ENCODE measurements around the gene HIRA. TPM values are rescaled to one million over a fixed set of nuclear protein-coding genes. Genes with fewer than 3 reads are reported as not detected.
A peak's percentile ranks its signal among the peaks of the same experiment; 100 is the strongest.

Gene HIRA
- total and polyA plus RNA-seq, 2 of the 8 experiments (the other 6 are each of a cell fraction or from before 2014, with no cell fraction given): 34.9 to 67.2 TPM

GRCh38 chr22:19432133-19432851 is 759 bp upstream of the HIRA start, which contains the start of gene MRPL40:
MRPL40 (plus strand) TSS chr22:19432545; CDS start chr22:19432555, 10 bp downstream.
- no peak within 1 kb of the TSS for H3K4ac ChIP-seq (replicated peaks; ENCODE audit: insufficient read length, low read depth, low read length)
- peak within 1 kb of the TSS; percentile 36 for H2BK5ac ChIP-seq (ENCODE audit: low read depth, low read length)
- FAIRE-seq: no peak
- peaks cover 8% of the 10 kb centered on the region; the same call in 1 of the 2 replicates for H3K79me1 ChIP-seq (ENCODE audit: low read depth, low read length)
- peaks cover 11% of the 10 kb centered on the region for H3K23me2 ChIP-seq (ENCODE audit: low read depth, low read length)
- peak within 1 kb of the TSS; percentile 80 to 98 (median 85) for H3K9ac ChIP-seq (replicated peaks in 1 of 4; ENCODE audit: extremely low read depth in 1 of 4, low read depth in 3 of 4, low read length in 3 of 4)
- H2AK5ac ChIP-seq (ENCODE audit: low read depth, low read length): no peak within 1 kb of the TSS; the same call in 1 of the 2 replicates
- H2BK15ac ChIP-seq (ENCODE audit: low read length): 0 out of 2 replicates have a peak within 1 kb of the TSS, but pooled peaks have one; percentile 95
- H3K56ac ChIP-seq (replicated peaks; ENCODE audit: insufficient read length, low read depth, low read length): peak within 1 kb of the TSS; percentile 92
- peak within 1 kb of the TSS; percentile 86; the same call in 1 of the 2 replicates for H2AFZ ChIP-seq (ENCODE audit: low read length)
- H3K23ac ChIP-seq (ENCODE audit: insufficient read length): no peak within 1 kb of the TSS
- H3K27ac ChIP-seq (ENCODE audit: low read depth, low read length): peak within 1 kb of the TSS; percentile 66; the same call in 1 of the 2 replicates
- peak within 1 kb of the TSS; percentile 77 to 89 (median 81) for H3K4me3 ChIP-seq (ENCODE audit: extremely low read depth in 1 of 4, insufficient read depth in 2 of 4, low read depth in 3 of 4, low read length in 4 of 4)
- DNase-seq (ENCODE audit: low read depth in 1 of 2, low spot score in 2 of 2): peak in 1 of 2 experiments; percentile 91
- peak within 1 kb of the TSS; percentile 95 for H3K18ac ChIP-seq (ENCODE audit: extremely low read depth, low read length)
- H4K5ac ChIP-seq (ENCODE audit: insufficient read length, low read depth, low read length): peak within 1 kb of the TSS; percentile 92
- H4K8ac ChIP-seq (ENCODE audit: extremely low read depth, insufficient read depth, low read length): peak within 1 kb of the TSS; percentile 98; the same call in 1 of the 2 replicates
- H2BK20ac ChIP-seq (ENCODE audit: low read length): no peak within 1 kb of the TSS
- ChIA-PET POLR2A (ENCODE audit: partially characterized antibody) (interaction anchor here (0.8 to 7.9 kb wide), 14 partner anchors 8 to 258 kb away, joined by 3 to 127 read pairs (median 4); partner anchors contain the start of genes C22orf39, CDC45, CLTCL1 and SLC25A1), CTCF (ENCODE audit: partially characterized antibody) (no interaction called here)
- H2BK12ac ChIP-seq (ENCODE audit: low read depth, low read length): 0 out of 2 replicates have a peak within 1 kb of the TSS, but pooled peaks have one; percentile 60
- peak within 1 kb of the TSS; percentile 58 to 98 for H3K4me2 ChIP-seq (ENCODE audit: insufficient read depth in 1 of 2, low read depth in 2 of 2, low read length in 2 of 2)
- H3K79me2 ChIP-seq (ENCODE audit: control insufficient read depth in 1 of 2, insufficient read depth in 2 of 2, low read length in 2 of 2): peaks cover 27 to 38% of the 10 kb centered on the region in 2 experiments
- peak within 1 kb of the TSS; percentile 84 for H4K91ac ChIP-seq (replicated peaks; ENCODE audit: insufficient read length, low read length)
- peaks cover 0 to 9% (median 4%) of the 10 kb centered on the region in 4 experiments; a peak in 5 of 7 replicates for H3K4me1 ChIP-seq (replicated peaks in 1 of 4; ENCODE audit: control insufficient read depth in 3 of 4, insufficient read depth in 4 of 4, low read length in 3 of 4)
- H3K27me3 ChIP-seq (replicated peaks in 1 of 4; ENCODE audit: control insufficient read depth in 3 of 4, extremely low read depth in 1 of 4, insufficient read depth in 3 of 4, low read length in 3 of 4): no peaks in the 10 kb centered on the region
- peaks cover 15 to 18% of the 10 kb centered on the region in 2 experiments for H4K20me1 ChIP-seq (replicated peaks in 1 of 2; ENCODE audit: control insufficient read depth in 1 of 2, insufficient read depth in 2 of 2, low read length in 2 of 2)
- 2% methylated on average over 56 of the region's 74 CpGs; no CpG with 5 or more reads in 1 of the 2 experiments for WGBS, 2 experiments (ENCODE audit: extremely low coverage in 1 of 2, insufficient coverage in 1 of 2, insufficient read length in 1 of 2, insufficient replicate concordance in 2 of 2, low coverage in 1 of 2, low lambda C conversion rate in 2 of 2, missing lambda C conversion rate in 1 of 2)
- H3K14ac ChIP-seq (ENCODE audit: insufficient read length): no peak within 1 kb of the TSS
- H3K36me3 ChIP-seq (ENCODE audit: control insufficient read depth in 2 of 4, insufficient read depth in 4 of 4, low read length in 3 of 4): peaks cover 3 to 11% (median 9%) of the 10 kb centered on the region in 4 experiments; a peak in 5 of 8 replicates
- H3K9me3 ChIP-seq (ENCODE audit: insufficient read depth in 2 of 2, low read depth in 1 of 2, low read length in 1 of 2): no peaks in the 10 kb centered on the region
- H2BK120ac ChIP-seq (replicated peaks; ENCODE audit: low read depth, low read length): peak within 1 kb of the TSS; percentile 45
- TF ChIP-seq GTF2F1 (IDR thresholded peaks at IDR 0.05; ENCODE audit: borderline replicate concordance, low read depth, low read length) (no peak), JUN (IDR thresholded peaks at IDR 0.05; ENCODE audit: low read depth, low read length) (no peak), GABPA (IDR thresholded peaks at IDR 0.05; ENCODE audit: borderline replicate concordance, insufficient read depth, low read length) (peak; percentile 89; the same call in 1 of the 2 replicates), CTCF (IDR thresholded peaks at IDR 0.05; ENCODE audit: control extremely low read depth in 1 of 3, insufficient read depth in 1 of 3, low read depth in 1 of 3, low read length in 3 of 3) (no peak), SAP30 (IDR thresholded peaks at IDR 0.05; ENCODE audit: insufficient read depth, insufficient replicate concordance, low read length) (no peak), RFX5 (IDR thresholded peaks at IDR 0.05; ENCODE audit: borderline replicate concordance, low read depth, low read length) (no peak), RNF2 (IDR thresholded peaks at IDR 0.05; ENCODE audit: borderline replicate concordance, low read depth, low read length, missing control alignments, poor library complexity, severe bottlenecking) (no peak)
